H1 (cell line): ENCODE data around the gene GRIK4. TPM values are rescaled to one million over a fixed set of nuclear protein-coding genes. Genes with fewer than 3 reads are reported as not detected.
A peak's percentile ranks its signal among the peaks of the same experiment; 100 is the strongest.

ENCODE experiments used
- CTCF ChIA-PET: fragments of 300-600 bp; sonication (Branson Sonifier 250); formaldehyde crosslinking; loops from one replicate; lab custom pipeline; 2021; ENCODE audit not compliant: partially characterized antibody; lab: Charles Lee
- POLR2A ChIA-PET: fragments of 300-600 bp; sonication (Branson Sonifier 250); formaldehyde crosslinking; loops from one replicate; lab custom pipeline; 2021; ENCODE audit warnings: inconsistent platforms; ENCODE audit not compliant: partially characterized antibody; lab: Charles Lee
- DNase-seq, 2 experiments: peaks; one replicate each; pipeline versions ENCODE4 v3.0.0 to v3.0.0-alpha.2; 2010 to 2022; ENCODE audit warnings: low spot score in 2 of 2, low read depth in 1 of 2, mixed read lengths in 1 of 2
- FAIRE-seq: peaks from 2 replicates; lab custom pipeline; 2011; peaks lifted over from hg19 to GRCh38; lab: Jason Lieb, UNC
- H2AFZ ChIP-seq: 2 replicates; pipeline ENCODE4 v1.8.1; 2012; ENCODE audit warnings: low read length, inconsistent platforms
- H2AK5ac ChIP-seq: 2 replicates; pipeline ENCODE4 v1.6.1; 2013; ENCODE audit warnings: low read depth, low read length
- H2BK120ac ChIP-seq: replicated peaks from 2 replicates; pipeline ENCODE3; 2013; ENCODE audit warnings: low read depth, low read length, inconsistent platforms
- H2BK12ac ChIP-seq: 2 replicates; pipeline ENCODE4 v1.6.1; 2013; ENCODE audit warnings: low read depth, low read length
- H2BK15ac ChIP-seq: 2 replicates; pipeline ENCODE4 v1.6.1; 2013; ENCODE audit warnings: low read length
- H2BK20ac ChIP-seq: 2 replicates; pipeline ENCODE4 v1.6.1; 2013; ENCODE audit warnings: low read length
- H2BK5ac ChIP-seq: 2 replicates; pipeline ENCODE4 v1.6.1; 2013; ENCODE audit warnings: low read depth, low read length
- H3K14ac ChIP-seq: 2 replicates; pipeline ENCODE4 v1.6.1; 2013; ENCODE audit warnings: inconsistent platforms; ENCODE audit not compliant: insufficient read length
- H3K18ac ChIP-seq: 2 replicates; pipeline ENCODE4 v1.6.1; 2013; ENCODE audit warnings: low read length; ENCODE audit errors: extremely low read depth
- H3K23ac ChIP-seq: 2 replicates; pipeline ENCODE4 v1.6.1; 2013; ENCODE audit warnings: inconsistent platforms; ENCODE audit not compliant: insufficient read length
- H3K23me2 ChIP-seq: 2 replicates; pipeline ENCODE4 v1.6.1; 2013; ENCODE audit warnings: low read depth, low read length
- H3K27ac ChIP-seq: 2 replicates; pipeline ENCODE4 v1.6.1; 2011; ENCODE audit warnings: low read depth, low read length, inconsistent platforms
- H3K27me3 ChIP-seq, 4 experiments: replicated peaks in 1 of 4; 1 replicate in 1 of 4; 2 replicates in 3 of 4; pipeline versions ENCODE4 v1.6.1 to v1.8.1; 2011 to 2013; ENCODE audit warnings: low read length in 3 of 4, mild to moderate bottlenecking in 3 of 4, inconsistent platforms in 2 of 4, mixed read lengths in 2 of 4, moderate library complexity in 1 of 4; ENCODE audit not compliant: control insufficient read depth in 3 of 4, insufficient read depth in 3 of 4; ENCODE audit errors: extremely low read depth in 1 of 4
- H3K36me3 ChIP-seq, 4 experiments: 2 replicates each; pipeline versions ENCODE4 v1.6.1 to v1.8.1; 2011 to 2013; ENCODE audit warnings: mild to moderate bottlenecking in 4 of 4, low read length in 3 of 4, moderate library complexity in 2 of 4, control low read depth in 1 of 4, inconsistent platforms in 1 of 4; ENCODE audit not compliant: insufficient read depth in 4 of 4, control insufficient read depth in 2 of 4
- H3K4ac ChIP-seq: replicated peaks from 2 replicates; pipeline ENCODE3; 2013; ENCODE audit warnings: low read length, low read depth, mixed read lengths, inconsistent platforms; ENCODE audit not compliant: insufficient read length
- H3K4me1 ChIP-seq, 4 experiments: replicated peaks in 1 of 4; 1 replicate in 1 of 4; 2 replicates in 3 of 4; pipeline versions ENCODE4 v1.6.1 to v1.8.1; 2011 to 2013; ENCODE audit warnings: low read length in 3 of 4, inconsistent platforms in 2 of 4, mixed read lengths in 1 of 4; ENCODE audit not compliant: insufficient read depth in 4 of 4, control insufficient read depth in 3 of 4
- H3K4me2 ChIP-seq, 2 experiments: 2 replicates each; pipeline versions ENCODE4 v1.6.1 to v1.8.1; 2011 to 2013; ENCODE audit warnings: low read depth in 2 of 2, low read length in 2 of 2, control low read depth in 1 of 2, inconsistent platforms in 1 of 2, mild to moderate bottlenecking in 1 of 2; ENCODE audit not compliant: insufficient read depth in 1 of 2
- H3K4me3 ChIP-seq, 4 experiments: fragments of 200-600, 300-600 bp in 1 of 4; sonication (generic), shearing (Covaris generic), sonication (Bioruptor Twin) in 1 of 4; 2 replicates each; pipeline versions ENCODE4 v1.5.1 to v1.8.1; 2011 to 2016; ENCODE audit warnings: low read length in 4 of 4, low read depth in 3 of 4, control low read depth in 2 of 4, inconsistent platforms in 2 of 4, mild to moderate bottlenecking in 2 of 4, mixed read lengths in 1 of 4, moderate library complexity in 1 of 4; ENCODE audit not compliant: insufficient read depth in 2 of 4; ENCODE audit errors: extremely low read depth in 1 of 4
- H3K56ac ChIP-seq: replicated peaks from 2 replicates; pipeline ENCODE3; 2013; ENCODE audit warnings: low read depth, mild to moderate bottlenecking, mixed read lengths, low read length, inconsistent platforms; ENCODE audit not compliant: insufficient read length
- H3K79me1 ChIP-seq: 2 replicates; pipeline ENCODE4 v1.6.1; 2013; ENCODE audit warnings: low read depth, low read length, control low read depth
- H3K79me2 ChIP-seq, 2 experiments: 2 replicates each; pipeline versions ENCODE4 v1.6.1 to v1.8.1; 2012 to 2013; ENCODE audit warnings: low read length in 2 of 2, mild to moderate bottlenecking in 2 of 2, inconsistent platforms in 1 of 2; ENCODE audit not compliant: insufficient read depth in 2 of 2, control insufficient read depth in 1 of 2
- H3K9ac ChIP-seq, 4 experiments: replicated peaks in 1 of 4; 1 replicate in 1 of 4; 2 replicates in 3 of 4; pipeline versions ENCODE4 v1.6.1 to v1.8.1; 2011 to 2013; ENCODE audit warnings: low read depth in 3 of 4, low read length in 3 of 4, control low read depth in 2 of 4, mild to moderate bottlenecking in 2 of 4, moderate library complexity in 2 of 4, inconsistent platforms in 1 of 4; ENCODE audit errors: extremely low read depth in 1 of 4
- H3K9me3 ChIP-seq, 2 experiments: 2 replicates each; pipeline versions ENCODE4 v1.6.1 to v1.8.1; 2012 to 2013; ENCODE audit warnings: mild to moderate bottlenecking in 2 of 2, moderate library complexity in 2 of 2, control low read depth in 1 of 2, inconsistent platforms in 1 of 2, low read depth in 1 of 2, low read length in 1 of 2, mixed read lengths in 1 of 2; ENCODE audit not compliant: insufficient read depth in 2 of 2
- H4K20me1 ChIP-seq, 2 experiments: replicated peaks in 1 of 2; 2 replicates each; pipeline versions ENCODE3 to v1.8.1; 2011 to 2013; ENCODE audit warnings: inconsistent platforms in 2 of 2, low read length in 2 of 2, mild to moderate bottlenecking in 1 of 2; ENCODE audit not compliant: insufficient read depth in 2 of 2, control insufficient read depth in 1 of 2
- H4K5ac ChIP-seq: 2 replicates; pipeline ENCODE4 v1.6.1; 2013; ENCODE audit warnings: low read length, low read depth, mixed read lengths, inconsistent platforms; ENCODE audit not compliant: insufficient read length
- H4K8ac ChIP-seq: 2 replicates; pipeline ENCODE4 v1.8.0; 2013; ENCODE audit warnings: mild to moderate bottlenecking, moderate library complexity, low read length, inconsistent platforms; ENCODE audit not compliant: insufficient read depth; ENCODE audit errors: extremely low read depth
- H4K91ac ChIP-seq: replicated peaks from 2 replicates; pipeline ENCODE3; 2013; ENCODE audit warnings: low read length, mixed read lengths, inconsistent platforms; ENCODE audit not compliant: insufficient read length
- ATF2 ChIP-seq: IDR thresholded peaks from 2 replicates; pipeline ENCODE4 v1.6.1; 2012; ENCODE audit warnings: low read length, inconsistent platforms
- POLR2AphosphoS5 ChIP-seq: IDR thresholded peaks from 2 replicates; pipeline ENCODE4 v1.6.1; 2011; ENCODE audit warnings: low read depth, low read length
- RNF2 ChIP-seq: fragments of 200-900, 300-1000 bp; sonication (generic); IDR thresholded peaks from 2 replicates; pipeline ENCODE4 v1.7.1; 2016; ENCODE audit warnings: borderline replicate concordance, low read depth, mild to moderate bottlenecking, antibody characterized with exemption, low read length; ENCODE audit not compliant: poor library complexity, severe bottlenecking; ENCODE audit errors: missing control alignments
- TEAD4 ChIP-seq: IDR thresholded peaks from 2 replicates; pipeline ENCODE4 v1.6.1; 2012; ENCODE audit warnings: low read depth, low read length, inconsistent platforms, mixed read lengths
- WGBS, 2 experiments: shearing (Covaris generic) in 1 of 2; methylation state at CpG; one replicate each; pipeline versions ENCODE4 v1.1.6 to v1.1.7; 2013 to 2015; ENCODE audit warnings: low lambda C conversion rate in 2 of 2, mixed read lengths in 2 of 2, inconsistent platforms in 1 of 2, low coverage in 1 of 2, missing lambda C conversion rate in 1 of 2; ENCODE audit not compliant: insufficient replicate concordance in 2 of 2, insufficient coverage in 1 of 2, insufficient read length in 1 of 2; ENCODE audit errors: extremely low coverage in 1 of 2, missing lambda C conversion rate in 1 of 2; 5-methylcytosine and 5-hydroxymethylcytosine counted together
- polyA plus RNA-seq, 7 experiments: library from polyadenylated mRNA; depleted of rRNA in 3 of 7; stranded (reverse) in 5 of 7; unstranded in 2 of 7; fragments of >200 nt in 5 of 7; fragments of 200-250 nt in 2 of 7; gene quantifications; 1 replicate in 5 of 7; 2 replicates in 1 of 7; 4 replicates in 1 of 7; pipeline versions ENCODE4 v1.2.1 to v1.2.3, GENCODE V29; 2011 to 2013; ENCODE audit warnings: missing spikeins in 2 of 7, mixed read lengths in 2 of 7
- total RNA-seq: library from RNA; stranded (reverse); fragmentation: NEBNext Ultra II Directional; extraction: Animal tissue kit (Norgen Biotek cat#: 25700); gene quantifications from 2 replicates; pipeline ENCODE4 v1.2.1, GENCODE V29; 2021

The GRIK4 gene
- total and polyA plus RNA-seq, 2 of the 8 experiments (the other 6 are each of a cell fraction or from before 2014, with no cell fraction given): 1.2 to 2.9 TPM

- no peak for FAIRE-seq
- CTCF ChIA-PET: interaction anchor here (1.7 kb wide), 1 partner anchor 10 kb away, joined by 4 read pairs; no protein-coding TSS in a partner anchor
- TF ChIP-seq POLR2AphosphoS5: no peak
- TF ChIP-seq TEAD4: no peak
- no peak for TF ChIP-seq ATF2
- no peak for TF ChIP-seq RNF2
Measured at GRCh38 chr11:120766318-120766717, 254.8 kb downstream of the GRIK4 start.

More at GRCh38 chr11:120766318-120766717, 254.8 kb downstream of the GRIK4 start:
- Histone ChIP-seq H2BK12ac (no peak overlapping the region), H3K79me1 (no peaks in the 10 kb centered on the region), H2BK15ac (no peak overlapping the region), H3K23ac (no peak overlapping the region), H4K91ac (no peak overlapping the region), H2BK120ac (no peak overlapping the region), H2BK20ac (no peak overlapping the region), H3K56ac (no peak overlapping the region), H4K20me1 (no peaks in the 10 kb centered on the region), H3K4me1 (peaks cover 0 to 4% (median 3%) of the 10 kb centered on the region in 4 experiments; a peak in 3 of 7 replicates), H2AFZ (no peak overlapping the region), H3K9ac (no peak overlapping the region), H3K4ac (no peak overlapping the region), H2AK5ac (no peak overlapping the region), H4K8ac (no peak overlapping the region; the same call in 1 of the 2 replicates), H3K14ac (no peak overlapping the region), H3K18ac (no peak overlapping the region), H3K27me3 (no peaks in the 10 kb centered on the region), H3K4me3 (no peak overlapping the region), H3K9me3 (peaks cover 5 to 17% of the 10 kb centered on the region in 2 experiments; a peak in 3 of 4 replicates), H4K5ac (no peak overlapping the region), H3K4me2 (no peak overlapping the region), H2BK5ac (no peak overlapping the region), H3K36me3 (no peaks in the 10 kb centered on the region), H3K27ac (no peak overlapping the region), H3K79me2 (no peaks in the 10 kb centered on the region), H3K23me2 (no peaks in the 10 kb centered on the region)
- WGBS, 2 experiments: 90% methylated on average over 7 of the region's 7 CpGs; no CpG with 5 or more reads in 1 of the 2 experiments
- peak in 1 of 2 experiments; percentile 38 for DNase-seq
- POLR2A ChIA-PET: no interaction called here
